Activated T-cell treated with anti-CD3 and anti-CD28 coated beads for 48 hours (primary cell): Measurements from ENCODE around the gene PRKAG2.

Experiments used
- DNase-seq: peaks from one replicate; pipeline ENCODE4 v3.0.0-alpha.2; 2020; ENCODE audit warnings: low read depth

The PRKAG2 gene

GRCh38 chr7:151726652-151727578, 150.0 kb downstream of the PRKAG2 start:
- no peak for DNase-seq

GRCh38 chr7:151725844-151726651, 150.9 kb downstream of the PRKAG2 start:
- DNase-seq, result no peak

GRCh38 chr7:151724920-151725584, 151.9 kb downstream of the PRKAG2 start:
- DNase-seq, result no peak

- DNase-seq, result no peak
Measured at GRCh38 chr7:151724250-151724915, 152.5 kb downstream of the PRKAG2 start.

GRCh38 chr7:151723321-151723720, 153.6 kb downstream of the PRKAG2 start:
- DNase-seq, result no peak

GRCh38 chr7:151722533-151722932, 154.4 kb downstream of the PRKAG2 start:
- DNase-seq, result no peak

- no peak for DNase-seq
Measured at GRCh38 chr7:151721694-151722093, 155.2 kb downstream of the PRKAG2 start.

GRCh38 chr7:151721236-151721635, 155.7 kb downstream of the PRKAG2 start:
- DNase-seq, result no peak

GRCh38 chr7:151720280-151720679, 156.6 kb downstream of the PRKAG2 start:
- no peak for DNase-seq

- no peak for DNase-seq
Measured at GRCh38 chr7:151719897-151720242, 157.0 kb downstream of the PRKAG2 start.

- DNase-seq, result no peak
Measured at GRCh38 chr7:151719031-151719896, 157.7 kb downstream of the PRKAG2 start.

- DNase-seq, result no peak
Measured at GRCh38 chr7:151717918-151718317, 159.0 kb downstream of the PRKAG2 start.

- no peak for DNase-seq
Measured at GRCh38 chr7:151717415-151717814, 159.5 kb downstream of the PRKAG2 start.

- no peak for DNase-seq
Measured at GRCh38 chr7:151716323-151716722, 160.6 kb downstream of the PRKAG2 start.

GRCh38 chr7:151715666-151716315, 161.1 kb downstream of the PRKAG2 start:
- DNase-seq, result no peak

- DNase-seq, result no peak
Measured at GRCh38 chr7:151714201-151714600, 162.7 kb downstream of the PRKAG2 start.

GRCh38 chr7:151712810-151713125, 164.1 kb downstream of the PRKAG2 start:
- DNase-seq, result no peak

GRCh38 chr7:151711906-151712809, 164.8 kb downstream of the PRKAG2 start:
- DNase-seq, result no peak

GRCh38 chr7:151711435-151711872, 165.5 kb downstream of the PRKAG2 start:
- no peak for DNase-seq
